Transverse colon (tissue), 4 donors: ENCODE results near the gene SLITRK4. TPM values are rescaled to one million over a fixed set of nuclear protein-coding genes. Genes with fewer than 3 reads are reported as not detected.

Experiments
- DNase-seq: peaks from one replicate; pipeline ENCODE4 v3.0.0-alpha.2; 2019
- H3K27ac ChIP-seq, 4 donors: fragments of 200-600 bp; sonication (generic); 2 replicates each; pipeline ENCODE4 v1.5.1; 2016 to 2018; ENCODE audit warnings: inconsistent platforms in 4 of 4
- H3K27me3 ChIP-seq: fragments of 200-600 bp; sonication (generic); 2 replicates; pipeline ENCODE4 v1.5.1; 2017; ENCODE audit warnings: inconsistent platforms
- H3K36me3 ChIP-seq, 4 donors: fragments of 200-600 bp; sonication (generic); 2 replicates each; pipeline ENCODE4 v1.5.1; 2017 to 2019; ENCODE audit warnings: inconsistent platforms in 4 of 4
- H3K4me1 ChIP-seq, 4 donors: fragments of 200-600 bp; sonication (generic); 2 replicates each; pipeline ENCODE4 v1.5.1; 2017 to 2020; ENCODE audit warnings: inconsistent platforms in 4 of 4
- H3K4me3 ChIP-seq, 4 donors: fragments of 200-600 bp; sonication (generic); 1 replicate in 1 of 4; 2 replicates in 3 of 4; pipeline versions ENCODE4 v1.5.1 to v1.6.1; 2017 to 2019; ENCODE audit warnings: inconsistent platforms in 4 of 4
- H3K9me3 ChIP-seq, 2 donors: fragments of 200-600 bp; sonication (generic); 2 replicates each; pipeline ENCODE4 v1.5.1; 2017 to 2019; ENCODE audit warnings: inconsistent platforms in 2 of 2
- CTCF ChIP-seq, 5 experiments: fragments of 200-600 bp in 3 of 5; fragments of 450-650 bp in 2 of 5; sonication (generic) in 3 of 5; IDR thresholded peaks; 1 replicate in 2 of 5; 2 replicates in 3 of 5; pipeline ENCODE4 v1.5.1; 2016 to 2017; ENCODE audit warnings: antibody characterized with exemption in 5 of 5, inconsistent platforms in 3 of 5, mild to moderate bottlenecking in 2 of 5, moderate library complexity in 1 of 5
- EP300 ChIP-seq: sonication (generic); formaldehyde crosslinking; IDR thresholded peaks from one replicate; pipeline ENCODE4 v1.6.1; 2017; ENCODE audit warnings: antibody characterized with exemption, low read depth
- POLR2A ChIP-seq: fragments of 450-650 bp; IDR thresholded peaks from one replicate; pipeline ENCODE4 v1.6.1; 2016; ENCODE audit warnings: antibody characterized with exemption, mild to moderate bottlenecking, moderate library complexity
- POLR2AphosphoS5 ChIP-seq, 3 donors: sonication (generic); formaldehyde crosslinking; IDR thresholded peaks; one replicate each; pipeline ENCODE4 v1.6.1; 2016; ENCODE audit warnings: antibody characterized with exemption in 3 of 3
- WGBS, 2 donors: methylation state at CpG; one replicate each; pipeline ENCODE4 v1.1.5; 2018; ENCODE audit warnings: low coverage in 1 of 2; 5-methylcytosine and 5-hydroxymethylcytosine counted together
- in situ Hi-C, 4 donors: fragments of 200-750 bp; cut with MboI; loops; one replicate each; pipeline versions ENCODE4 v1.15.0 to v1.15.1; 2017; ENCODE audit warnings: low sequenced_read_pairs in 3 of 4, low pct_ligation_motif_present in 1 of 4, low pct_unique_long_range_greater_than_20kb in 1 of 4
- intact Hi-C: fragments of 100-400 bp; cut with DNase I; formaldehyde crosslinking; loops from one replicate; pipeline ENCODE4 v1.15.1; 2023; ENCODE audit warnings: low total_unique reads
- total RNA-seq, 4 donors: library from RNA; depleted of rRNA; stranded (reverse); fragments of >200 nt; gene quantifications; one replicate each; pipeline ENCODE4 v1.1.0, GENCODE V29; 2016

Gene SLITRK4
- total RNA-seq, 4 donors from 2014 or later: 0.14 to 0.32 TPM; not detected in 2

- H3K9me3 ChIP-seq: no peaks in the 10 kb centered on the region
- intact Hi-C loops: no loop called here
- WGBS, 2 donors: 40 to 70% methylated on average over 1 to 3 of the region's 3 CpGs
These were observed 6.5 kb upstream of the SLITRK4 start for GRCh38 chrX:143642426-143642825.

GRCh38 chrX:143636831-143637230, 930 bp upstream of the SLITRK4 start:
- DNase-seq: no peak
- in situ Hi-C loops (no loop called here), intact Hi-C loops (no loop called here)
- H3K27ac ChIP-seq: no peak overlapping the region
- TF ChIP-seq CTCF (IDR thresholded peaks at IDR 0.05) (no peak), POLR2AphosphoS5 (IDR thresholded peaks at IDR 0.05) (no peak), EP300 (no peak), POLR2A (no peak)
- H3K9me3 ChIP-seq: no peaks in the 10 kb centered on the region
- peaks cover 29% of the 10 kb centered on the region for H3K27me3 ChIP-seq
- H3K4me3 ChIP-seq: no peak overlapping the region
- WGBS, 2 donors: 17 to 38% methylated on average over 2 of the region's 2 CpGs
- peaks cover 0 to 6% (median 0%) of the 10 kb centered on the region in 4 donors for H3K4me1 ChIP-seq
- no peaks in the 10 kb centered on the region for H3K36me3 ChIP-seq

More at GRCh38 chrX:143642426-143642825, 6.5 kb upstream of the SLITRK4 start:
- no peak overlapping the region for H3K27ac ChIP-seq
- TF ChIP-seq POLR2A: no peak
- TF ChIP-seq POLR2AphosphoS5 (IDR thresholded peaks at IDR 0.05): no peak
- no peak for TF ChIP-seq EP300
- TF ChIP-seq CTCF (IDR thresholded peaks at IDR 0.05): no peak
- no peak overlapping the region for H3K4me3 ChIP-seq
- no peaks in the 10 kb centered on the region for H3K4me1 ChIP-seq
- H3K27me3 ChIP-seq: no peaks in the 10 kb centered on the region
- H3K36me3 ChIP-seq: no peaks in the 10 kb centered on the region
- in situ Hi-C loops: no loop called here
- DNase-seq: no peak

- in situ Hi-C loops (no loop called here), intact Hi-C loops (no loop called here)
- Histone ChIP-seq H3K9me3 (no peaks in the 10 kb centered on the region), H3K4me1 (peaks cover 0 to 6% (median 0%) of the 10 kb centered on the region in 4 donors), H3K27me3 (peaks cover 30% of the 10 kb centered on the region), H3K36me3 (no peaks in the 10 kb centered on the region), H3K4me3 (peak overlapping the region in 3 of 4 donors; percentile 7 to 48 (median 21)), H3K27ac (no peak overlapping the region)
- WGBS, 2 donors: 0 to 60% methylated on average over 4 to 65 of the region's 67 CpGs
- no peak for DNase-seq
- no peak for TF ChIP-seq POLR2A
- no peak for TF ChIP-seq EP300
- TF ChIP-seq CTCF (IDR thresholded peaks at IDR 0.05): no peak
- TF ChIP-seq POLR2AphosphoS5 (IDR thresholded peaks at IDR 0.05): no peak
These were observed 1.0 kb downstream of the SLITRK4 start for GRCh38 chrX:143634663-143635455.

GRCh38 chrX:143634309-143634662, 1.6 kb downstream of the SLITRK4 start:
- DNase-seq: no peak
- intact Hi-C loops: no loop called here
- Histone ChIP-seq H3K9me3 (no peaks in the 10 kb centered on the region), H3K4me3 (peak overlapping the region in 3 of 4 donors; percentile 7 to 48 (median 21)), H3K27me3 (peaks cover 30% of the 10 kb centered on the region), H3K36me3 (no peaks in the 10 kb centered on the region), H3K4me1 (peaks cover 0 to 6% (median 0%) of the 10 kb centered on the region in 4 donors), H3K27ac (no peak overlapping the region)
- no peak for TF ChIP-seq POLR2AphosphoS5 (IDR thresholded peaks at IDR 0.05)
- TF ChIP-seq EP300: no peak
- no peak for TF ChIP-seq POLR2A
- no peak for TF ChIP-seq CTCF (IDR thresholded peaks at IDR 0.05)
- in situ Hi-C loops: no loop called here
- 49% methylated on average over 26 of the region's 26 CpGs; no CpG with 5 or more reads in 1 of the 2 donors for WGBS, 2 donors
